ENCODE results near the gene KPNA1.

- TF ChIP-seq GABPA (IDR thresholded peaks at IDR 0.05 in 1 of 2, conservative IDR thresholded peaks at IDR 0.05 in 1 of 2) (no peak), ATF3 (IDR thresholded peaks at IDR 0.05) (no peak), CTCF (IDR thresholded peaks at IDR 0.05; ENCODE audit: low read depth, low read length, missing input control) (no peak), EGR1 (IDR thresholded peaks at IDR 0.05; ENCODE audit: low read depth in 2 of 2) (no peak), YY1 (IDR thresholded peaks at IDR 0.05) (no peak), RAD21 (IDR thresholded peaks at IDR 0.05) (no peak), REST (IDR thresholded peaks at IDR 0.05) (no peak), SP1 (IDR thresholded peaks at IDR 0.05) (no peak)
These were observed 8.3 kb downstream of the KPNA1 start for GRCh38 chr3:122506450-122506849.
